GM19193 (cell line): ENCODE measurements around the gene PTPN1.

Experiments
- POLR2A ChIP-seq: IDR thresholded peaks from 4 replicates; pipeline ENCODE4 v1.6.1; 2011; ENCODE audit not compliant: insufficient read depth, insufficient read length; ENCODE audit errors: extremely low read depth

The PTPN1 gene

DNA sequence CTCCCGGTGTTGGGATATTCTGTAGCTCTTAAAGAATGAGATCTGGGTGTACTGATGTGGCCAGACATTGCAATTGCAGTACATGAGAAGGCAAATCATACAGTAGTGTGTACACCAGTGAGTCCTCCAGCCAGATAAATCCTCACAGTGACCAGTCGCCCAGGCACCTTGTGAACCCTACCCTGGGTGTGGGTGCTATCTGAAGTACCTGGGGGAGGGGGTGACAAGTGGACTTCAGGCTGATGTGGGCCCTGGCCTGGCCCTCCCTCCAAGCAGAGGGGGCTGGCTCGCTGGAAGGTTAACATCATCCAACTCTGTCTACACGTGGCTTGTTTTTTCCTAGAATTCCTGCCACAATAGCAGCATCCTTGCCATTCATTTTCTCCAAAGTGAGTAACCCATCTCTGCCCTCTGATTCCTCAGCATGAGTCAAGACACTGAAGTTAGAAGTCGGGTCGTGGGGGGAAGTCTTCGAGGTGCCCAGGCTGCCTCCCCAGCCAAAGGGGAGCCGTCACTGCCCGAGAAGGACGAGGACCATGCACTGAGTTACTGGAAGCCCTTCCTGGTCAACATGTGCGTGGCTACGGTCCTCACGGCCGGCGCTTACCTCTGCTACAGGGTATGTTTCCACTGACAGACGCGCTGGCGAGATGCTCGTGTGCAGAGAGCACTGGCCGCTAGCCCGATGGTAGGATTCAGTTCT lies 70.8 kb downstream of the PTPN1 start:
- no peak for TF ChIP-seq POLR2A

DNA sequence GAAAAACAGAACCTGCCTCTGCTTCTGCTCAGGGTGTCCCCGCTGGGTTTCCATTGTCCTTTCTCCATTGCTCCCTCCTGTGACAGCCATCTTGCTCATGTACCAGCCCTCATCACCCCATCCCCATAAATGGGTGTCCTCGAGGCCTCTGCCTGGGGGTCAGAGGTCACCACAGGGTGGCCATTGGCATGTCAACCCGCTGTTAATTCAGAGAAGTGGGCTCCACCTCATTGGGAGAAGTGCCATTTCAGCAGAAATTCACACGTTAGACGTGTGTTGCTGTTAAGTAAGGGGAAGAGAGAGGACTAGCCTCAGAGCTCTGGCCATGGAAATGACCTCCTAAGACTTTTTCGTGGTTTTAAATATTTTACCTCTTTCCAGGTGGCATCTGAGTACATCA lies 71.9 kb downstream of the PTPN1 start:
- peak; percentile 16 for TF ChIP-seq POLR2A

DNA sequence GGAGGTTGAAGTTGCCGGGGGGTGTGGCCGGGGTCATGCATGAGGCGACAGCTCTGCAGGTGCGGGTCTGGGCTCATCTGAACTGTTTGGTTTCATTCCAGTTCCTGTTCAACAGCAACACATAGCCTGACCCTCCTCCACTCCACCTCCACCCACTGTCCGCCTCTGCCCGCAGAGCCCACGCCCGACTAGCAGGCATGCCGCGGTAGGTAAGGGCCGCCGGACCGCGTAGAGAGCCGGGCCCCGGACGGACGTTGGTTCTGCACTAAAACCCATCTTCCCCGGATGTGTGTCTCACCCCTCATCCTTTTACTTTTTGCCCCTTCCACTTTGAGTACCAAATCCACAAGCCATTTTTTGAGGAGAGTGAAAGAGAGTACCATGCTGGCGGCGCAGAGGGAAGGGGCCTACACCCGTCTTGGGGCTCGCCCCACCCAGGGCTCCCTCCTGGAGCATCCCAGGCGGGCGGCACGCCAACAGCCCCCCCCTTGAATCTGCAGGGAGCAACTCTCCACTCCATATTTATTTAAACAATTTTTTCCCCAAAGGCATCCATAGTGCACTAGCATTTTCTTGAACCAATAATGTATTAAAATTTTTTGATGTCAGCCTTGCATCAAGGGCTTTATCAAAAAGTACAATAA lies 72.5 kb downstream of the PTPN1 start:
- no peak for TF ChIP-seq POLR2A

DNA sequence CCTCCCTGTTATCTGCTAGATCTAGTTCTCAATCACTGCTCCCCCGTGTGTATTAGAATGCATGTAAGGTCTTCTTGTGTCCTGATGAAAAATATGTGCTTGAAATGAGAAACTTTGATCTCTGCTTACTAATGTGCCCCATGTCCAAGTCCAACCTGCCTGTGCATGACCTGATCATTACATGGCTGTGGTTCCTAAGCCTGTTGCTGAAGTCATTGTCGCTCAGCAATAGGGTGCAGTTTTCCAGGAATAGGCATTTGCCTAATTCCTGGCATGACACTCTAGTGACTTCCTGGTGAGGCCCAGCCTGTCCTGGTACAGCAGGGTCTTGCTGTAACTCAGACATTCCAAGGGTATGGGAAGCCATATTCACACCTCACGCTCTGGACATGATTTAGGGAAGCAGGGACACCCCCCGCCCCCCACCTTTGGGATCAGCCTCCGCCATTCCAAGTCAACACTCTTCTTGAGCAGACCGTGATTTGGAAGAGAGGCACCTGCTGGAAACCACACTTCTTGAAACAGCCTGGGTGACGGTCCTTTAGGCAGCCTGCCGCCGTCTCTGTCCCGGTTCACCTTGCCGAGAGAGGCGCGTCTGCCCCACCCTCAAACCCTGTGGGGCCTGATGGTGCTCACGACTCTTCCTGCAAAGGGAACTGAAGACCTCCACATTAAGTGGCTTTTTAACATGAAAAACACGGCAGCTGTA lies 73.4 kb downstream of the PTPN1 start:
- no peak for TF ChIP-seq POLR2A

DNA sequence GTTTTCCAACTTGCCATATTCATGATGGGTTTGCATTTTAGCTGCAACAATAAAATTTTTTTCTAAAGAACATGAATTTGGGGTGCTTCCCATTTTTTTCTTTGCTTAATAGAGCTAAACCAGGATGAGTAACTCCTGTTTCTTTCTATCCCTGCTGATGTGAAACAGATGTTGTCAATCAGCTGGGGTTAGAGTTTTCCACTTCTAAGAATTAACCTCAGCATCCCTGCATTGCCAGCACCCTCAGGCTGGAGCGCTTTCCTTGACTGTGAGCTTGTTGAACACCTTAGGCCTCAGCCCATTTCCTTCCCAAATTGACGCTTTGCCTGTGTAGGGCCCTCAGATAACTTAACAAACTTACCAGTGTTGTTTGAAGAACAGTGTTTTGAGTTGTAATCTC lies 74.5 kb downstream of the PTPN1 start:
- no peak for TF ChIP-seq POLR2A

DNA sequence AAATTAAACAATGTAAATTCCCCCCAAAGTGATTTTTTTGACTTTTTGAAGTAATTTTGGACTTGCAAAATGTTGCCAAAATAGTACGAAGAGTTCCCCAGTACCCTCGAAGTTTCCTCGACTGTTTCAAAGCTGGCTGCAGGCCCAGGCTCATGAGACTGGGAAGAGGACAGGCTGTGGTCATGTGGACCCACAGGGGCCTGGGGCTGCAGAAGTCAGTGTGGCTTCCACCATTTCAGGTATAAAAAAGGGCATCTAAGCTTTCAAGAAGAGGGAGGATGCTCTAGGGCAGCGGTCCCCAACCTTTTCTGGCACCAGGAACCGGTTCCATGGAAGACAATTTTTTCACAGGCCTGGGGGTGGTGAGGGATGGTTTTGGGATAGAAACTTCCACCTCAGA lies 75.0 kb downstream of the PTPN1 start:
- no peak for TF ChIP-seq POLR2A

DNA sequence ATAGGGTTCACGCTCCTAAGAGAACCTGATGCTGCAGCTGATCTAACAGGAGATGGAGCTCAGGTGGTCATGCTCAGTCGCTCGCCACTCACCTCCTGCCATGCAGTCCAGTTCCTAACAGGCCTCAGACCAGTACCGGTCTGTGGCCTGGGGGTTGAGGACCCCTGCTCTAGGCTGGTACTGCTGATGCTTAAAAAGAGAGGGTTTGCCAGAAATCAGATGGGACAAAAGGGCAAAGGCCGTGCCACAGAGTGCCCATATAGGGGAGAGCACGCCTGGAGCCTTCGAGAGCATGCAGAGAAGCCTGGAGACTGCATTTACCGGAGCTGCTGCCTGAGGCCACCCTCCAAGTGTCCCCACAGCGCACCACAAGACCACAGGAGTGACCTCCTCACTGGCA lies 75.5 kb downstream of the PTPN1 start:
- TF ChIP-seq POLR2A: peak; percentile 11

DNA sequence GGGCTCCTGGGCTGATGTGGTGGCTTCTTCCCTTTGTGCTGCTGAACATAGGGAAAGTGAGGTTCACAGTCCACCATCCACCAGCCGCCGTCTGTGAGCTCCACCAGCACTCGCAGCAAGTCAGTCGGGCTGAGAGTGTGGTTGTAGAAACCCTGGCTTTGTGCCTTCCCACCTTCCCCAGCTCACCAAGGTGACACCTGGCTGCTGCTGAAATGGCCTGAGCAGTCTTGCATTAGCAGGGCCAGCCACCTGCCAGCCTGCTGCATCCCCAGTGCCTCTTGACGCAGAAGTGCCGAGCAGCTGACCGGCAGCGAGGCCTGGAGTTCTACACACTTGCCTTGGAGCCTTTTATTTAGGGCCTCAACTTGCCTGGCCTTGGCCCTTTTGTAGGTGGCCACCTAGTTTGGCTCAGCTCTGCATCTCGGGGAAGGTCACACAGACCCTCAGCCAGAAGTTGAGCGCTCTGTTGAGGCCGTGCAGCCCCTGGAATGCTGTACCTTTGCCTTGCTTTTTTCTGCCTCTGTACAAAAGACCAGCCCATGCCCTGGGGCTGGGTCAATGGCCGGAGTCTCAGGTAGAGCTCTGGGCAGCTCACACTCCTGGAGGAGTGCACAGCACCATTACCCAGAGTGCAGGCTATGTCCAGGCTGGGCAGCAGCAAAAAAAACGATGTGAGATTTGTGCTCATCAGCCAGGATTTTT lies 76.5 kb downstream of the PTPN1 start:
- peak; percentile 17 for TF ChIP-seq POLR2A

DNA sequence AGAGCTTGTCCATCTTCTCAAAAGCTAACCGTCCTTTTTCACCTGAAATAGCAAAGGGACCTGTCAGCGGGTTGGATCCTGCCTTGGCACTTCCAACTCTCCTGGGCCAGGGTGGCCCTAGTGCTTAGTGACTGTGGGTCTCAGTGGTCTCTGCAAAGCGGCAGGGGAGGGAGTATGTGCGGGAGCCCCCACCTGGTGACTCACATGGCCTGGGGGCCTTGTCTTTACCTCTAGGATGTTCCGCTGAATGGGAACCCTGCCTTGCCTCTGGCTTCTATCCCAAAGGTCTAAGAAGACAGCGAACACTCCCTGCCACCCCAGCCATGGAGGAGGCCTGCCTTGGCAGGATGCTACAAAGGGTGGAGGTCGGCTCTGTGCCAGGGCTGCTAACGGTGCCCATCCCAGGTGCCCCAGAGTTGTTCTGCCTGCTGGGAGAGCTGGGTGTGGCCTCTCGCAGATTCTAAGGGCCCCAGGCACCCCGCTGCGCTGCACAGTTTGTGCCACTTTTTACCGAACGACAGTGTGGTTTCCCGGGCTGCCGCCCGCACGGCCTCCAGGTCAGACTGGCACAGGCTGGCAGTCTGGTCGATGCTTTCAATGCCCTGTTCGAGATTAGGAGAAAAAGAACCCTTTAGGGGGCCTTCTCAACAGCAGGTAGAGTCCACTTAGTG lies 77.2 kb downstream of the PTPN1 start:
- TF ChIP-seq POLR2A: peak; percentile 10

DNA sequence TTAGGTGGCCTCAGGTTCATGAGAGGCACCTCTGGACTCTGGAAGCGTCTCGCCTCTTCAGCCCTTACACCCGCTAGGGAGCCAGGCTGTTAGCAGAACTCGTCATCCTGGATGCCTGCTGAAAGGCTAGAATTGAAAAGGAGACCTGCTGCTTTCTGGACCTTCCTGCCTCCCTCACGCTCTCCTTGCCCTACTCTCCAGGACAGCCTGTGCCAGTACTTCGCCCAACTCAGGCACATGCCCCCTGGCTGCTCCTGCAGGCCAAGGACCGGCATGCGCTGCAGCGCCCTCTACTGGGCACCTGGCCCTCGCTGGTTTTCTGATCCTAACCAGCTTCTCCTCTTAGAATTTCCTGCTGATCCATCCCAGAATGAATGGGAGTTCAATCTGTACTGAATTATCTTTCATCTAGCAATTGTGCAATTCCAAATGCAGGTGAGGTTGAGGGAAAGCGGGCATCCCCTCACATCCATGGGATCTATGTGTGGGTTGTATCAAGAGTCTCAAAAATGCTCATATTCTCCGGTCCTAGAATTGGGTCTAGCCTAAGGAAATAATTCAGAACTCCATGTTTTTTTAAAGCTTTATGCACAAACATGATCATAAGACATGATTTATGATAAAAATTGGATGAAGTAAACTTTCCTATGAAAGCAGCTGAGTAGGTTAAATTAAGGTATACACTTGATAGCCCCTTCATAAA lies 78.0 kb downstream of the PTPN1 start:
- peak; percentile 9 for TF ChIP-seq POLR2A

DNA sequence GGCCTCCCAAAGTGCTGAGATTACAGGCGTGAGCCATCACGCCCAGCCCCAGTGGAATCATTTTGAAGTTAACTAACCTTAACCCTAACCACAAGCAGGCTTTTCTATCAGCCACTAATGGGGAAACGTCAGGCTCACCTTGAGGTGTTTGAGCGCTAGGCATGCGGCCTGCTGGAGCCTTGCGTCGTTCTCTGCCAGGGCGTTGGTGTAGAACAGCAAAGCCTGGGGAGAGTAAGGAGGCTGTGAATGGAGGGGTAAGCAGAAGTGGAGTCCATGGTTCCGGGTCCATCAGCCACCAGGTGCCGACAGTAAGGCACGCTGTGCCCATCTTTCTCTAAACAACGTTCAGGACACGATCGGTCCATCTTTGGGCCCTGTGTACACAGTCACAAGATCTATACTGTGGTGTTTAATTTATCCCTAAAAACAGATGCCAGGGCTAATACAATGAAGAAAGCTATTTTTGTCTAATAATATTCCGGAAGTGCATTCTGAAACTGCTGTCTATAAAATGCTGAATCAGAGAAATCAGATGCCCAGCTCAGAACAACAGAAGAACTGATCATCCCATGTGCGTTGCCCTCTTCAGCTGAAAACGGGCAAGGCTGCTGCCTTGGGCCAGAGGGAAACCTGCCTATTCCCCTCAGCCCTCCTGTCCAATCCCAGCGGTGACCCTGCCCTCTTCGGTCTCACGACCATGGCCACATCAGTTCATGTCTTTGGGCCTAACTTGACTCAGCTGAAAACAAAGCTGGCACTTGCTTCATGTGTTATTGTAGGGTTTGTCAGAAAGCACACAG lies 79.6 kb downstream of the PTPN1 start:
- TF ChIP-seq POLR2A: no peak

DNA sequence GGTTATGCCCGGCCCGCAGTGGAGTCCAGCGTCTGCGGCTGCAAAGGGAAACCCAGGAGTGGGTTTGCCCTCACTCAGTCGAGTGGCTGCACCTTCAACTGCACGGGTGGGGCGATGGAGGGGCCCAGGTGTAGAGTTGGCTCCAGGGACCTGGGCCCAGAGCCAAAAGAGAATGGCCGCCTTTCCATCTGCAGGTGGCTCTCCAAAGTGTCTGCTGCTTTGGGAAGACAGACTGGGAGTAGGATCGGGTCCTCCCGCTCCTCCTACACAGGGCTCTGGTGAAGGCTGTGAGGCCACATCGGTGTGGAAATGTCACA lies 80.1 kb downstream of the PTPN1 start:
- TF ChIP-seq POLR2A: no peak

DNA sequence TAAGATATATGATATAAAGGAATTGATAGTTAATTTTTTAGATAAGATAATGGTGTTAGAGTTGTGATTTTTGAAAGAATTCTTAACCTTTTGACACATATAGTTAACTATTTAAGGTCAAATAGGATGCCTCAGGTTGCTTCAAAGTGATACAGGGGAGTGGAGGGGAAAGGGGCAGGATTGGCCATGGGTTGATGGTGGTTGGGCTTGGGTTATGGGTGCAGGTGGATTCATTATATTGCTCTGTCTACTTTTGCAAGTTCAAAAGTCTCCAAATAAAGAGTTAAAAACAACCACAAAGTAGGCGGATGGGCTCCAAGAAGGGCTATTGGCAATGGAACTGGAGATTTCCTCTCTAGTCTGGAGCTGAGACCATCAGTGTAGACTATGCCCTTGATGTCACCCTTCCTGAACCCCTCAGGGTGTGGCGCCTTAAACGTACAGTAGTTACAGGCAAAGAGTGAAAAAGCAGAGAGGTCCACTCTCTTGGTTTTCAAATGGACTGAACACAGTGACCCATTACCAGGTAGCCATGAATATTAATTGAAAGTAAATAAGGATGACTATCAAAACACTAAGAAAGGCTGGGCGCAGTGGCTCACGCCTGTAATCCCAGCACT lies 81.2 kb downstream of the PTPN1 start:
- TF ChIP-seq POLR2A: peak; percentile 3
